SU-DHL-6 (cell line): ENCODE measurements around the gene CHRNB1.

Experiments
- H2AFZ ChIP-seq: fragments of 200-600 bp; sonication (generic); 2 replicates; pipeline ENCODE4 v1.6.1; 2014; ENCODE audit warnings: low read depth, mild to moderate bottlenecking, moderate library complexity, mixed read lengths, antibody characterized with exemption, low read length; ENCODE audit not compliant: severe bottlenecking
- H3F3A ChIP-seq: fragments of 200-600 bp; shearing (Covaris generic); 2 replicates; pipeline ENCODE4 v1.6.0; 2016; ENCODE audit warnings: antibody characterized with exemption, mild to moderate bottlenecking; ENCODE audit not compliant: insufficient read depth
- H3K27ac ChIP-seq: fragments of 200-600 bp; sonication (generic); 2 replicates; pipeline ENCODE4 v1.5.1; 2016; ENCODE audit warnings: low read depth, mild to moderate bottlenecking, low read length, moderate library complexity, mixed read lengths
- H3K27me3 ChIP-seq: fragments of 200-600 bp; sonication (generic), shearing (Covaris generic); 2 replicates; pipeline ENCODE4 v1.6.0; 2014; ENCODE audit warnings: mild to moderate bottlenecking, low read length
- H3K36me3 ChIP-seq: fragments of 200-600 bp; sonication (generic); 2 replicates; pipeline ENCODE4 v1.6.1; 2014; ENCODE audit warnings: mild to moderate bottlenecking, low read length, mixed read lengths
- H3K4me2 ChIP-seq: fragments of 300-600, 200-600 bp; shearing (Covaris generic), sonication (generic); 2 replicates; pipeline ENCODE4 v1.6.0; 2014; ENCODE audit warnings: low read length, low read depth, mild to moderate bottlenecking; ENCODE audit not compliant: poor library complexity, severe bottlenecking
- H3K4me3 ChIP-seq: fragments of 200-600 bp; sonication (generic); 2 replicates; pipeline ENCODE4 v1.5.1; 2014; ENCODE audit warnings: antibody characterized with exemption, low read length, mild to moderate bottlenecking, mixed read lengths; ENCODE audit not compliant: insufficient read depth, poor library complexity, severe bottlenecking
- H3K79me2 ChIP-seq: fragments of 200-600 bp; sonication (generic); 2 replicates; pipeline ENCODE4 v1.6.1; 2014; ENCODE audit warnings: mild to moderate bottlenecking, low read length, moderate library complexity; ENCODE audit not compliant: insufficient read depth
- H3K9ac ChIP-seq: fragments of 200-600 bp; sonication (generic); 2 replicates; pipeline ENCODE4 v1.7.0; 2014; ENCODE audit warnings: mild to moderate bottlenecking, low read length
- H3K9me2 ChIP-seq: fragments of 200-600 bp; sonication (generic); replicated peaks from 2 replicates; pipeline ENCODE4 v1.6.1; 2014; ENCODE audit warnings: low read length; ENCODE audit not compliant: insufficient read depth
- H3K9me3 ChIP-seq: fragments of 200-600 bp; sonication (generic); 2 replicates; pipeline ENCODE4 v1.6.1; 2014; ENCODE audit warnings: low read length, mixed read lengths; ENCODE audit not compliant: insufficient read depth
- H4K20me1 ChIP-seq: fragments of 200-600 bp; sonication (generic); 2 replicates; pipeline ENCODE4 v1.6.1; 2014; ENCODE audit warnings: low read depth, mild to moderate bottlenecking, antibody characterized with exemption, low read length, moderate library complexity, mixed read lengths
- CTCF ChIP-seq: fragments of 200-600 bp; sonication (generic); IDR thresholded peaks from one replicate; pipeline ENCODE4 v1.5.1; 2017; ENCODE audit warnings: antibody characterized with exemption, mild to moderate bottlenecking, low read length, moderate library complexity; ENCODE audit not compliant: insufficient read depth, poor library complexity, severe bottlenecking
- EZH2phosphoT487 ChIP-seq: fragments of 200-600 bp; sonication (generic), shearing (Covaris generic); conservative IDR thresholded peaks from 2 replicates; pipeline ENCODE4 v1.6.1; 2018; ENCODE audit warnings: mild to moderate bottlenecking, antibody characterized with exemption, low read length, moderate library complexity, mixed read lengths

Gene CHRNB1

GRCh38 chr17:7493941-7494340 is 49.1 kb downstream of the CHRNB1 start:
- Histone ChIP-seq H4K20me1 (0 out of 2 replicates have a peak, but pooled peaks cover 3% of the 10 kb centered on the region), H3F3A (no peaks in the 10 kb centered on the region), H3K27ac (no peak overlapping the region), H3K4me3 (no peak overlapping the region), H3K36me3 (peaks cover 2% of the 10 kb centered on the region), H3K9ac (no peak overlapping the region), H3K79me2 (peaks cover 73% of the 10 kb centered on the region), H3K27me3 (no peaks in the 10 kb centered on the region), H2AFZ (no peak overlapping the region), H3K4me2 (no peak overlapping the region), H3K9me2 (no peaks in the 10 kb centered on the region), H3K9me3 (no peaks in the 10 kb centered on the region)
- TF ChIP-seq EZH2phosphoT487 (no peak), CTCF (no peak)

GRCh38 chr17:7495906-7496434 is 51.1 kb downstream of the CHRNB1 start:
- no peak overlapping the region for H3K4me3 ChIP-seq
- H3F3A ChIP-seq: no peaks in the 10 kb centered on the region
- no peak overlapping the region for H3K4me2 ChIP-seq
- H3K79me2 ChIP-seq: peaks cover 53% of the 10 kb centered on the region
- 0 out of 2 replicates have a peak, but pooled peaks cover 3% of the 10 kb centered on the region for H4K20me1 ChIP-seq
- H3K9me3 ChIP-seq: no peaks in the 10 kb centered on the region
- H2AFZ ChIP-seq: no peak overlapping the region
- no peak overlapping the region for H3K9ac ChIP-seq
- H3K9me2 ChIP-seq: no peaks in the 10 kb centered on the region
- H3K27me3 ChIP-seq: no peaks in the 10 kb centered on the region
- TF ChIP-seq CTCF: no peak
- no peak overlapping the region for H3K27ac ChIP-seq
- peaks cover 5% of the 10 kb centered on the region for H3K36me3 ChIP-seq

GRCh38 chr17:7496470-7497183 is 51.8 kb downstream of the CHRNB1 start:
- no peak overlapping the region for H3K4me2 ChIP-seq
- H2AFZ ChIP-seq: no peak overlapping the region
- peaks cover 46% of the 10 kb centered on the region for H3K79me2 ChIP-seq
- no peaks in the 10 kb centered on the region for H3K27me3 ChIP-seq
- no peaks in the 10 kb centered on the region for H3F3A ChIP-seq
- H3K27ac ChIP-seq: no peak overlapping the region
- H3K9me3 ChIP-seq: no peaks in the 10 kb centered on the region
- H3K9me2 ChIP-seq: no peaks in the 10 kb centered on the region
- no peak overlapping the region for H3K9ac ChIP-seq
- H3K4me3 ChIP-seq: no peak overlapping the region
- peaks cover 5% of the 10 kb centered on the region for H3K36me3 ChIP-seq
- TF ChIP-seq EZH2phosphoT487 (no peak), CTCF (no peak)
- H4K20me1 ChIP-seq: 0 out of 2 replicates have a peak, but pooled peaks cover 3% of the 10 kb centered on the region
